HG03175 (cell line): ENCODE results near the gene SBNO2.

Source experiments
- ATAC-seq: cut with Tn5 transposase; IDR thresholded peaks from one replicate; pipeline ENCODE4 v1.9.1; 2021; ENCODE audit warnings: mild to moderate bottlenecking, moderate library complexity; ENCODE audit not compliant: unreplicated experiment

The SBNO2 gene, protein sequence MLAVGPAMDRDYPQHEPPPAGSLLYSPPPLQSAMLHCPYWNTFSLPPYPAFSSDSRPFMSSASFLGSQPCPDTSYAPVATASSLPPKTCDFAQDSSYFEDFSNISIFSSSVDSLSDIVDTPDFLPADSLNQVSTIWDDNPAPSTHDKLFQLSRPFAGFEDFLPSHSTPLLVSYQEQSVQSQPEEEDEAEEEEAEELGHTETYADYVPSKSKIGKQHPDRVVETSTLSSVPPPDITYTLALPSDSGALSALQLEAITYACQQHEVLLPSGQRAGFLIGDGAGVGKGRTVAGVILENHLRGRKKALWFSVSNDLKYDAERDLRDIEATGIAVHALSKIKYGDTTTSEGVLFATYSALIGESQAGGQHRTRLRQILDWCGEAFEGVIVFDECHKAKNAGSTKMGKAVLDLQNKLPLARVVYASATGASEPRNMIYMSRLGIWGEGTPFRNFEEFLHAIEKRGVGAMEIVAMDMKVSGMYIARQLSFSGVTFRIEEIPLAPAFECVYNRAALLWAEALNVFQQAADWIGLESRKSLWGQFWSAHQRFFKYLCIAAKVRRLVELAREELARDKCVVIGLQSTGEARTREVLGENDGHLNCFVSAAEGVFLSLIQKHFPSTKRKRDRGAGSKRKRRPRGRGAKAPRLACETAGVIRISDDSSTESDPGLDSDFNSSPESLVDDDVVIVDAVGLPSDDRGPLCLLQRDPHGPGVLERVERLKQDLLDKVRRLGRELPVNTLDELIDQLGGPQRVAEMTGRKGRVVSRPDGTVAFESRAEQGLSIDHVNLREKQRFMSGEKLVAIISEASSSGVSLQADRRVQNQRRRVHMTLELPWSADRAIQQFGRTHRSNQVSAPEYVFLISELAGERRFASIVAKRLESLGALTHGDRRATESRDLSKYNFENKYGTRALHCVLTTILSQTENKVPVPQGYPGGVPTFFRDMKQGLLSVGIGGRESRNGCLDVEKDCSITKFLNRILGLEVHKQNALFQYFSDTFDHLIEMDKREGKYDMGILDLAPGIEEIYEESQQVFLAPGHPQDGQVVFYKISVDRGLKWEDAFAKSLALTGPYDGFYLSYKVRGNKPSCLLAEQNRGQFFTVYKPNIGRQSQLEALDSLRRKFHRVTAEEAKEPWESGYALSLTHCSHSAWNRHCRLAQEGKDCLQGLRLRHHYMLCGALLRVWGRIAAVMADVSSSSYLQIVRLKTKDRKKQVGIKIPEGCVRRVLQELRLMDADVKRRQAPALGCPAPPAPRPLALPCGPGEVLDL (N-terminal part only)

DNA sequence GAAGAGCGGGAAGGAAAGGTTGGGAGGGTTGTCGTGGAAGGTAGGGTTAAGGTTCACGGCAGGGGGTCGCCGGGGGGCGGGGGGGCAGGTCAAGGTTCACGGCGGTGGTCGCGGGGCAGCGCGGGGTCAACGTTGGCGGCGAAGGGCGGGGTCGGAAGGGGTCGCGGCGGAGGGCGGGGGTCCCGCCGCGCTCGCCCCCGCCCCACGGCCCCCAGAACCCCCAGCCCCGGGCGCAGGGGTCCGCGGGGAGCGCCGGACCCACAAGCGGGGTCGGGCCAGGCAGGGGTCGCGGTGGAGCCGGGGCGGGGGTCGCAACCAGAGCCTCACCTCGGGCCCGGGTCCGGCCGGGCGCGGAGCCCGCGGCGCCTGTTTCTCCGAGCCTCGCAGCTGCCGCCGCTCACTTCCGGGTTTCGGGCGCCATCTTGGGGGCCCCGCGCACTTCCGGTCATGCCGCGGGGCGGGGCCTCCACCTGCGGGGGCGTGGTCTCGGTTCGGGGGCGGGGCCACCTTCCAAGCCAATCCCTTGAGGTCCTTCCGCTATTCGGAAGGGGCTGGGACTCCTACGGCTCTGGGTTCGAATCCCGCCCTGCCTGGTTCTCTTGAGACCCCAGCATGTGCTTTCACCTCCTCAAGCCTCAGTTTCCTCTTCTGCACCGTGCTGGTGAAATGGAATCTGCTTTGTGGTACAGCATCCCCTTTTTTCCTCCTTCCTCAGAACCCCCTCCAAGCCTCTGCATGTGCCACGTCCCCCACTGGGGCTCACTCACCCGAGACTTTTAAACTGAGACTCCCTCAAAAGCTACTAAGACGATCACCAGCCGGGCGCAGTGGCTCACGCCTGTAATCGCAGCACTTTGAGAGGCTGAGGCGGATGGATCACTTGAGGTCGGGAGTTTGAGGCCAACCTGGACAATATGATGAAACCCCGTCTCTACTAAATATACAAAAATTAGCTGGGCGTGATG lies at the start of gene SBNO2:
TSS of gene SBNO2 (minus strand) at position 424 of the 965 bp plus-strand sequence. CDS start 19,992 bp downstream, outside the sequence.
- peak; percentile 66 for ATAC-seq

DNA sequence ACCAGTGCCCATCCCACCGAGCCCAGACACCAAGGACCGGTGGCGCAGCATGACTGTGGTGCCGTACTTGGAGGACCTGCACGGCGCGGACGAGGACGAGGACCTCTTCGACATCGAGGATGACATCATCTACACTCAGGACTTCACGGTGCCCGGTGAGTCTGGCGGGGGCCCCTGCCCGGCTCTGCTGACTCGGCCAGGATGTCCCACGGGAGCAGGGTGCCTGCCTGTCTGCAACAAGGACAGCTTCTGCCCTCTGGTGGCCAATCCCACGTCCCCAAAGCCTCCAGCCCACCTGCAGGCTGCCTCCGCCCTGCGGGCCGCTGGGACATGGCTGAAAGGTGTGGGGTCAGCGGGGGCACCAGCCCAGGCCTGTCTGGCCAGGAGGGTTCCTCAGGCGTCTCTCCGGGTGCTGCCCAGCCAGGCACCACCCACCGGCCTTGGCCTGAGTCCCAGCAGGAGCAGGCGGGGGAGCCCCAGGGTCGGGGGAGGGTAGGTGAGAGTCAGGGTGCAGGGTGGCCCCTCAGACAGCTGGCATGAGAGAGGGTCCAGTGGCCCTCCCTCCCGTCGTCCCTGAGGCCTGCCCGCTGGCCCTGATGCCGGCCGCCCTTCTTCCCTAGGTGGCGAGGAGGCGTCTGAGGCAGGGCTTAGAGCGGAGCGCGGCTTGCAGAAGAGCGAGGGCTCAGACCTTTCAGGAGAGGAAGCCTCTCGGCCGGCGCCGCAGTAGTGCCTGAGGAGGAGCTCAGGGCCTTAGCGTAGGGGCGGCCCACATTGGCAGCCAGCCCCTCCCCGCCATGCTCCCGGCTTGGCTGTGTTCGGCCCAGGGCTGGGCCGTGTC lies 49.2 kb upstream of the SBNO2 start:
- no peak for ATAC-seq

DNA sequence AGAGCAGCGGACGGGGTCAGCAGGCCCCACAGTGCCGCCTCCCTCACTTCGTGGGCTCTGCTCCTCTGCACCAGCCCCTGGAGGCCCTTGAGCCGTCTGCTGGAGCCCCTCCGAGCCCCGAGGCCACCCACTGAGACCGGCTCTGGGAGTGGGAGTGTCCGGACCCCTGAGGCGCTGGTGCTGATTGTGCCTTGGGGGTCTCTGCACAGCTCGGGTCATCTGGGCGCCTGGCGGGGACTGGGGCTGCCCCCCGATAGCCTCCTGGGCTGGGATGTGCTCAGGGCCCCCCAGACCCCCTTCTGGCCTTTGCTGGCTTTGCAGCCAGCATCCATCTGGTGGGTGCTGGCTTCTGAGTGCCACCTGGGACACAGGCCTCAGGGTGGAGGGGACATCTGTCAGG lies 48.3 kb upstream of the SBNO2 start:
- ATAC-seq, result no peak

DNA sequence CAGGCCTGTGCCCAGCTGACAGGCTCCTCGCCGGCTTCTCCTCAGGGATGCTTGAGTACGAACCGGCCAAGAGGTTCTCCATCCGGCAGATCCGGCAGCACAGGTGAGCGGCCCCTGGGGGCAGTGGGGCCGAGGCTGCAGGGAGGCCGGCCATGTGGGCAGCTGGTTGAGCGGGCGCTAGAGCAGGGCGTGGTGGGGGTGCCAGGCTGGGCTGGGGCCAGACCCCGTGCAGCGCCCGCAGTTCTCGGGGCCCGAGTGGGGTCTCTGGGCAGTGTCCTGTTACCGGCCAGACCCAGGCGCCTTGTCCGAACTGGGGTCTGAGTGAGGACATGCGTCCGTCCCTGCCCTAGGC lies 47.8 kb upstream of the SBNO2 start:
- no peak for ATAC-seq

DNA sequence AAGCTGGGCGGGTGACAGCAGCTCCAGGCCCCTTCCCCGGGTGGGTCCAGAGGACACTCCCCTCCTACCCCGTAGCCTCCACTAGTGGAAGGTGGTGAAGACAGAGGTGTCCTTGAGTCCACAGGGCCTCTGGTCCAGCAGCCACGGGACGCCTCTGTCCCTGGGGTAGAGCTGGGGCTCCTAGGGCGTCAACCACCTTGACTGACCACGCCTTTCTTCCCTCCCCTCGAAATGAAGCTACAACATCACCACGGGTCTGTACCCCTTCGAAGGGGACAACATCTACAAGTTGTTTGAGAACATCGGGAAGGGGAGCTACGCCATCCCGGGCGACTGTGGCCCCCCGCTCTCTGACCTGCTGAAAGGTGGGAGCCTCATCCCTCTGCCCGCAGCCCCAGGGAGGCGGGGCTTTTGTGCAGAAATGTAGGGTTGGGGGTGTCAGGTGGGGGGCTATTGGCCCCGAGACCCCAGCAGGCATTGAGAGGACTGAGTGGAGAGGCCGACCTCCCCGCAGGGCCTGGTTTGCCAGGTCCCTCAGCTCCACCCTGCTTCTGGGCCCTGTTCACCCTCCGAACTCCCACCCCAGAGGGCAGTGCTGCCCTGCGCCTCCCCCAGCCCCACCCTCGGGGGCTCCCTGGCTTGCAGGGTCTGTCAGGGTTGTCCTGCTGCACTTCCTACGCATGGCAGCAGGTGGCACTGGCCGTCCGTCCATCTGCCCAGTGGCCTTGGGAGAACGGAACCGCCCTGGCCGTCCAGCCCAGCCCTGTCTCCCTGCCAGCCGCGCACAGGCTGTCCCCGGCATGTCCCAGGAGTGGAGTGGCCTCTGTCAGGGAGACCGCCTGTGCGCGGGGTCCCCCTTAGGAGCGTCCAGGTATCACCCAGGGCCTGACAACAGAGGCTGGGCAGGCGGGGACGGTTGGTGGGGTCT lies 47.2 kb upstream of the SBNO2 start:
- no peak for ATAC-seq

- no peak for ATAC-seq
Observed at GRCh38 chr19:1220477-1220930, 46.4 kb upstream of the SBNO2 start.

- no peak for ATAC-seq
Observed at GRCh38 chr19:1219786-1220476, 45.9 kb upstream of the SBNO2 start.

GRCh38 chr19:1218751-1219567 lies 44.9 kb upstream of the SBNO2 start:
- no peak for ATAC-seq

DNA sequence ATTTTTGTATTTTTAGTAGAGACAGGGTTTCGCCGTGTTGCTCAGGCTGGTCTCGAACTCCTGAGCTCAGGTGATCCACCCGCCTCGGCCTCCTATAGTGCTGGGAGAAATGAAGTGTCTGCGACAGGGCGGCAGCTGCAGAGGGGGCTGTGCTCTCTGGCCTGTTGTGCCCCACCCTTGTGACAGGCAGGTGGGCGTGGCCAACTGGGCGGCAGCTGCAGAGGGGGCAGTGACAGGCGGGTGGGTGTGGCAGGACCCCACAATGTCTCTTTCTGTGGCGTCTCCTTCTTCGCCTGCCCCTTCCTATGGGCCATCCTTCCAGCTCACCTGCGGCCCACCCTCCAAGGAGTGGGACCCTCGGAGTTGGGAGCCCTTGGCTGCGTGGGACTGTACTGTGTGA lies 43.3 kb upstream of the SBNO2 start:
- ATAC-seq, result no peak

GRCh38 chr19:1216756-1217155 lies 42.7 kb upstream of the SBNO2 start:
- ATAC-seq, result no peak

GRCh38 chr19:1214862-1215731 lies 41.0 kb upstream of the SBNO2 start:
- ATAC-seq, result no peak

DNA sequence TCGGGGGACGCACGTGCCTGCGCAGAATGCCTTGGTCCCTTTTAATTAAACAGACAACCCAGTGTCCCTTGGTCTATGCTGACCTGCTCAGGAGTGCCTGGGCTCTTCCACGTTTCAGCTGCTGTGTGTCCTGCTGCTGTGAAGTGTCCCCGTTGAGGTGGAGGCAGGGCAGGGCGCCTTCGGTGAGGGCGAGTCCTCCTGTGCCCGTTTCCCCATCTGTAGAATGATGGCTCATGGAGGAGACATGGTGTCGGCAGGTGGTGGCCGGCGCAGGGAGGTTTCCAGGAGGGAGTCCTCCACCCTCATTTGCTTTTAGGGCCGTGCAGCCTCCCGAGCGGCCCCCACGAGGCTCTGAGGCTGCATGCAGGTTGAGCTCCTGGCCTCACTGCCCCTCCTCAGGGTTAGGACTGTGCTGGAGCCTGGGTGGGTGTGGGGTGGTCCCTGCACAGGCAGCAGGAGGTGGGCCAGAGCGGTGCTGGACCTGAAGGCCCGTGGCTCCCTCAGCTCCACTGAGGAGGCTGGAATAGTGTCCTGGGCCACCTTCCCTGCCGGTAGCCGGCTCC lies 40.3 kb upstream of the SBNO2 start:
- ATAC-seq, result no peak

- no peak for ATAC-seq
Observed at GRCh38 chr19:1213391-1214286, 39.6 kb upstream of the SBNO2 start.

GRCh38 chr19:1211494-1212234 lies 37.6 kb upstream of the SBNO2 start:
- no peak for ATAC-seq
